NT2/D1 (cell line): Measurements from ENCODE around the gene C22orf15.

ENCODE experiments used
- DNase-seq: peaks from one replicate; pipeline ENCODE4 v3.0.0-alpha.2; 2011; ENCODE audit warnings: low read depth, low spot score
- H3K27me3 ChIP-seq: 2 replicates; pipeline ENCODE4 v1.6.0; 2011; ENCODE audit warnings: mild to moderate bottlenecking; ENCODE audit not compliant: insufficient read length, insufficient read depth
- H3K36me3 ChIP-seq: 2 replicates; pipeline ENCODE4 v1.6.1; 2011; ENCODE audit warnings: mild to moderate bottlenecking, low read length, mixed read lengths; ENCODE audit not compliant: insufficient read depth, insufficient read length
- H3K4me1 ChIP-seq: 2 replicates; pipeline ENCODE4 v1.5.1; 2011; ENCODE audit not compliant: insufficient read depth, insufficient read length
- H3K4me3 ChIP-seq: 2 replicates; pipeline ENCODE4 v1.5.1; 2011; ENCODE audit warnings: low read depth; ENCODE audit not compliant: insufficient read length
- H3K9ac ChIP-seq: 2 replicates; pipeline ENCODE4 v1.6.0; 2011; ENCODE audit warnings: low read depth; ENCODE audit not compliant: insufficient read length
- H3K9me3 ChIP-seq: 2 replicates; pipeline ENCODE4 v1.5.1; 2011; ENCODE audit warnings: mild to moderate bottlenecking, low read length; ENCODE audit not compliant: insufficient read depth
- SUZ12 ChIP-seq: IDR thresholded peaks from 2 replicates; pipeline ENCODE4 v1.6.1; 2011; ENCODE audit not compliant: insufficient read length, insufficient read depth; ENCODE audit errors: extremely low read depth
- YY1 ChIP-seq: IDR thresholded peaks from 2 replicates; pipeline ENCODE4 v1.6.1; 2011; ENCODE audit not compliant: insufficient read length, insufficient read depth
- ZNF274 ChIP-seq: IDR thresholded peaks from 2 replicates; pipeline ENCODE4 v1.6.1; 2011; ENCODE audit warnings: mild to moderate bottlenecking, low read depth, low read length

Gene C22orf15

GRCh38 chr22:23786752-23787599, 24.2 kb downstream of the C22orf15 start, which contains the start of gene SMARCB1:
Gene SMARCB1, plus strand, starts transcription at chr22:23786966. Its CDS starts 204 bp downstream, at chr22:23787170.
- peak; percentile 63 for DNase-seq
- TF ChIP-seq SUZ12, result no peak
- no peak for TF ChIP-seq ZNF274
- no peak for TF ChIP-seq YY1
- Histone ChIP-seq H3K4me1 (peaks cover 5% of the 10 kb centered on the region), H3K36me3 (peaks cover 31% of the 10 kb centered on the region), H3K9me3 (no peaks in the 10 kb centered on the region), H3K27me3 (no peaks in the 10 kb centered on the region), H3K4me3 (peak within 1 kb of the TSS; percentile 79), H3K9ac (peak within 1 kb of the TSS; percentile 88)

GRCh38 chr22:23787600-23787896, 24.8 kb downstream of the C22orf15 start:
- H3K9ac ChIP-seq, result peak overlapping the region; percentile 72
- H3K27me3 ChIP-seq, result no peaks in the 10 kb centered on the region
- DNase-seq, result no peak
- TF ChIP-seq ZNF274, result no peak
- no peak for TF ChIP-seq YY1
- no peak for TF ChIP-seq SUZ12
- peaks cover 37% of the 10 kb centered on the region for H3K36me3 ChIP-seq
- no peaks in the 10 kb centered on the region for H3K9me3 ChIP-seq
- H3K4me1 ChIP-seq, result peaks cover 2% of the 10 kb centered on the region
- peak overlapping the region; percentile 79 for H3K4me3 ChIP-seq

GRCh38 chr22:23787910-23788309, 25.1 kb downstream of the C22orf15 start:
- no peaks in the 10 kb centered on the region for H3K9me3 ChIP-seq
- peaks cover 40% of the 10 kb centered on the region for H3K36me3 ChIP-seq
- H3K9ac ChIP-seq, result peak overlapping the region; percentile 72
- H3K27me3 ChIP-seq, result no peaks in the 10 kb centered on the region
- peak overlapping the region; percentile 79 for H3K4me3 ChIP-seq
- TF ChIP-seq ZNF274 (no peak), YY1 (no peak), SUZ12 (no peak)
- DNase-seq, result no peak
- H3K4me1 ChIP-seq, result peaks cover 2% of the 10 kb centered on the region

- Histone ChIP-seq H3K27me3 (no peaks in the 10 kb centered on the region), H3K9ac (no peak overlapping the region), H3K4me3 (no peak overlapping the region), H3K36me3 (peaks cover 50% of the 10 kb centered on the region), H3K4me1 (peaks cover 2% of the 10 kb centered on the region), H3K9me3 (no peaks in the 10 kb centered on the region)
- no peak for TF ChIP-seq ZNF274
- TF ChIP-seq SUZ12, result no peak
- TF ChIP-seq YY1, result no peak
- no peak for DNase-seq
Observed at GRCh38 chr22:23789121-23789520, 26.3 kb downstream of the C22orf15 start.

GRCh38 chr22:23789638-23790037, 26.8 kb downstream of the C22orf15 start:
- H3K4me3 ChIP-seq, result no peak overlapping the region
- DNase-seq, result no peak
- H3K4me1 ChIP-seq, result peaks cover 2% of the 10 kb centered on the region
- no peak overlapping the region for H3K9ac ChIP-seq
- TF ChIP-seq ZNF274 (no peak), YY1 (no peak), SUZ12 (no peak)
- no peaks in the 10 kb centered on the region for H3K9me3 ChIP-seq
- peaks cover 54% of the 10 kb centered on the region for H3K36me3 ChIP-seq
- H3K27me3 ChIP-seq, result no peaks in the 10 kb centered on the region

- H3K9me3 ChIP-seq, result no peaks in the 10 kb centered on the region
- no peak overlapping the region for H3K4me3 ChIP-seq
- peaks cover 2% of the 10 kb centered on the region for H3K4me1 ChIP-seq
- no peak for DNase-seq
- TF ChIP-seq ZNF274 (no peak), YY1 (no peak), SUZ12 (no peak)
- peaks cover 62% of the 10 kb centered on the region for H3K36me3 ChIP-seq
- H3K9ac ChIP-seq, result no peak overlapping the region
- no peaks in the 10 kb centered on the region for H3K27me3 ChIP-seq
Observed at GRCh38 chr22:23790819-23791737, 28.3 kb downstream of the C22orf15 start.
